T-helper 1 cell treated with Interleukin-12 subunit alpha and Interleukin-12 subunit beta and Interleukin-4 antibody, amounts not matched to agents 30 μg/mL and 1 μg/mL, for 36 hours (primary cell): ENCODE measurements around the gene ZNF154.

ENCODE experiments used
- H3K27ac Mint-ChIP-seq: one replicate; pipeline ENCODE4 v1.8.0; 2021; ENCODE audit warnings: mild to moderate bottlenecking, mixed read lengths
- H3K27me3 Mint-ChIP-seq: one replicate; pipeline ENCODE4 v1.8.0; 2021; ENCODE audit warnings: low read depth, mixed read lengths
- H3K36me3 Mint-ChIP-seq: one replicate; pipeline ENCODE4 v1.8.0; 2021; ENCODE audit warnings: low read depth, mixed read lengths
- H3K4me1 Mint-ChIP-seq: one replicate; pipeline ENCODE4 v1.8.0; 2021; ENCODE audit warnings: low read depth, mixed read lengths
- H3K4me3 Mint-ChIP-seq: one replicate; pipeline ENCODE4 v1.8.0; 2021; ENCODE audit warnings: mild to moderate bottlenecking, moderate library complexity, mixed read lengths
- H3K9me3 Mint-ChIP-seq: one replicate; pipeline ENCODE4 v1.8.0; 2021; ENCODE audit warnings: mixed read lengths

The ZNF154 gene

GRCh38 chr19:57706346-57706745 lies 2.7 kb downstream of the ZNF154 start:
- H3K4me1 Mint-ChIP-seq = peaks cover 14% of the 10 kb centered on the region
- H3K4me3 Mint-ChIP-seq = no peak overlapping the region
- peaks cover 57% of the 10 kb centered on the region for H3K36me3 Mint-ChIP-seq
- H3K27ac Mint-ChIP-seq = no peak overlapping the region
- H3K27me3 Mint-ChIP-seq = no peaks in the 10 kb centered on the region
- H3K9me3 Mint-ChIP-seq = peaks cover 72% of the 10 kb centered on the region

- Mint-ChIP-seq H3K4me1 (no peaks in the 10 kb centered on the region), H3K27me3 (no peaks in the 10 kb centered on the region), H3K9me3 (peaks cover 77% of the 10 kb centered on the region), H3K36me3 (peaks cover 71% of the 10 kb centered on the region), H3K27ac (no peak overlapping the region), H3K4me3 (no peak overlapping the region)
Observed at GRCh38 chr19:57701625-57702024, 7.4 kb downstream of the ZNF154 start.

GRCh38 chr19:57689750-57690149 lies 19.3 kb downstream of the ZNF154 start:
- no peak overlapping the region for H3K27ac Mint-ChIP-seq
- no peaks in the 10 kb centered on the region for H3K27me3 Mint-ChIP-seq
- H3K4me3 Mint-ChIP-seq = no peak overlapping the region
- H3K9me3 Mint-ChIP-seq = peaks cover 80% of the 10 kb centered on the region
- peaks cover 70% of the 10 kb centered on the region for H3K36me3 Mint-ChIP-seq
- no peaks in the 10 kb centered on the region for H3K4me1 Mint-ChIP-seq

GRCh38 chr19:57688011-57688763 lies 20.8 kb downstream of the ZNF154 start:
- no peak overlapping the region for H3K4me3 Mint-ChIP-seq
- peaks cover 76% of the 10 kb centered on the region for H3K36me3 Mint-ChIP-seq
- H3K9me3 Mint-ChIP-seq = peaks cover 81% of the 10 kb centered on the region
- no peaks in the 10 kb centered on the region for H3K27me3 Mint-ChIP-seq
- H3K4me1 Mint-ChIP-seq = peaks cover 10% of the 10 kb centered on the region
- no peak overlapping the region for H3K27ac Mint-ChIP-seq

- peaks cover 81% of the 10 kb centered on the region for H3K9me3 Mint-ChIP-seq
- peaks cover 77% of the 10 kb centered on the region for H3K36me3 Mint-ChIP-seq
- no peak overlapping the region for H3K4me3 Mint-ChIP-seq
Observed at GRCh38 chr19:57687363-57688010, 21.5 kb downstream of the ZNF154 start.

GRCh38 chr19:57686727-57687126 lies 22.3 kb downstream of the ZNF154 start:
- H3K27ac Mint-ChIP-seq = no peak overlapping the region
- peaks cover 23% of the 10 kb centered on the region for H3K4me1 Mint-ChIP-seq
- H3K4me3 Mint-ChIP-seq = no peak overlapping the region
- no peaks in the 10 kb centered on the region for H3K27me3 Mint-ChIP-seq
- peaks cover 89% of the 10 kb centered on the region for H3K9me3 Mint-ChIP-seq
- H3K36me3 Mint-ChIP-seq = peaks cover 85% of the 10 kb centered on the region

More at GRCh38 chr19:57687363-57688010, 21.5 kb downstream of the ZNF154 start:
- H3K27me3 Mint-ChIP-seq = no peaks in the 10 kb centered on the region
- H3K4me1 Mint-ChIP-seq = peaks cover 17% of the 10 kb centered on the region
- H3K27ac Mint-ChIP-seq = no peak overlapping the region

- peaks cover 74% of the 10 kb centered on the region for H3K9me3 Mint-ChIP-seq
- peaks cover 60% of the 10 kb centered on the region for H3K36me3 Mint-ChIP-seq
- H3K4me3 Mint-ChIP-seq = peak overlapping the region; percentile 95
- peak overlapping the region; percentile 91 for H3K27ac Mint-ChIP-seq
- no peaks in the 10 kb centered on the region for H3K27me3 Mint-ChIP-seq
- peaks cover 27% of the 10 kb centered on the region for H3K4me1 Mint-ChIP-seq
Observed at GRCh38 chr19:57682226-57682766, 26.7 kb downstream of the ZNF154 start.

GRCh38 chr19:57675881-57676280 lies 33.1 kb downstream of the ZNF154 start:
- no peaks in the 10 kb centered on the region for H3K36me3 Mint-ChIP-seq
- no peak overlapping the region for H3K27ac Mint-ChIP-seq
- H3K27me3 Mint-ChIP-seq = no peaks in the 10 kb centered on the region
- H3K9me3 Mint-ChIP-seq = peaks cover 37% of the 10 kb centered on the region
- no peak overlapping the region for H3K4me3 Mint-ChIP-seq
- H3K4me1 Mint-ChIP-seq = no peaks in the 10 kb centered on the region

- Mint-ChIP-seq H3K4me3 (no peak overlapping the region), H3K36me3 (peaks cover 2% of the 10 kb centered on the region), H3K9me3 (peaks cover 39% of the 10 kb centered on the region), H3K4me1 (no peaks in the 10 kb centered on the region), H3K27ac (no peak overlapping the region), H3K27me3 (no peaks in the 10 kb centered on the region)
Observed at GRCh38 chr19:57672466-57672865, 36.5 kb downstream of the ZNF154 start.

- Mint-ChIP-seq H3K27me3 (no peaks in the 10 kb centered on the region), H3K4me3 (no peak overlapping the region), H3K36me3 (peaks cover 2% of the 10 kb centered on the region), H3K4me1 (no peaks in the 10 kb centered on the region), H3K27ac (no peak overlapping the region), H3K9me3 (peaks cover 41% of the 10 kb centered on the region)
Observed at GRCh38 chr19:57671124-57671895, 37.7 kb downstream of the ZNF154 start.

GRCh38 chr19:57668635-57669034 lies 40.4 kb downstream of the ZNF154 start, which contains the start of gene ZSCAN4:
TSS of gene ZSCAN4 (plus strand) at chr19:57668935. CDS start at chr19:57676146, 7,211 bp downstream.
- Mint-ChIP-seq H3K4me1 (peaks cover 2% of the 10 kb centered on the region), H3K27me3 (peaks cover 10% of the 10 kb centered on the region), H3K36me3 (peaks cover 2% of the 10 kb centered on the region), H3K4me3 (no peak within 1 kb of the TSS), H3K27ac (no peak within 1 kb of the TSS), H3K9me3 (peaks cover 30% of the 10 kb centered on the region)

DNA sequence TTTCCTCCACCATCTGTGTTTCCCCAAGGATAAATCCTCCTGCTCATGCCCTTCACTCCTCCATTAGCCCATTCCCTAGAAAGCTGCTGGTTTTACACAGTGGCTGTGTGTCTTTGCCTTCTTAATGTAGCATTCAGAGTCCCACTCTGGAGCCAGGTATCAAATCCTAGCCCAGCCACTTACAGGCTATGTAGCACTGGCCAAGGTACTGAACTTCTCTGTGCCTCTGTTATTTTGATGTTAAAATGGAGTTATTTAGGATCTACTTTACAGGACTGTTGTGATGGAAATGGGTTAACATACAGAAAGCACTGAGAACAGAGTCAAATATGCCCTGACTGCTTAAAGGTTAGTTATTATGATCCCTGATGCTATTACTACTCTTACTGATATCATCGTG lies 41.8 kb downstream of the ZNF154 start:
- Mint-ChIP-seq H3K4me3 (no peak overlapping the region), H3K27me3 (peaks cover 10% of the 10 kb centered on the region), H3K4me1 (peaks cover 2% of the 10 kb centered on the region), H3K27ac (no peak overlapping the region), H3K36me3 (peaks cover 2% of the 10 kb centered on the region), H3K9me3 (peaks cover 30% of the 10 kb centered on the region)

DNA sequence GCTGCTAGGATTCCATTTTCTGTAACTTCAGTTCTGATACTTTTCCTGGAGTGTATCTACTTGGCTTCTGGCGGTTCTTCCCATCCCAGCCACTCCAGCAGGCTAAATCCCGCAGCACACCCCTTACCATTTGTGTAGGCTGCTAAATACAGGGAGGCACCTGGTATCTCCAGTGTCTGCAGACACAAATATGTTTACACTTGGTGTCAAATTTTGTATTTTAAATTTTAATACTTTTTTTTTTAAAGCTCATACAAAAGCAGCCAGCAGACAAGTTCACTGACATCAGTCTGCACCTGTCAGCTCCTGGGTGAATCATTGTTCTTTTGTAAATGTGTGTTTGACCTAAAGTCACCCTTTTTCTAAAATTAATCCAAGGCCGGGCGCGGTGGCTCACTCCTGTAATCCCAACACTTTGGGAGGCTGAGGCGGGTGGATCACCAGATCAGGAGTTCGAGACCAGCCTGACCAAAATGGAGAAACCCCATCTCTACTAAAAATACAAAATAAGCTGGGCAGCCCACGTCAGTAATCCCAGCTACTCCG lies 43.7 kb downstream of the ZNF154 start:
- Mint-ChIP-seq H3K9me3 (peaks cover 19% of the 10 kb centered on the region), H3K4me3 (peak overlapping the region; percentile 25), H3K27me3 (peaks cover 10% of the 10 kb centered on the region), H3K27ac (no peak overlapping the region), H3K4me1 (peaks cover 2% of the 10 kb centered on the region), H3K36me3 (peaks cover 2% of the 10 kb centered on the region)
